ENCODE data around the gene PRLH.
"Not testable (repeated sequence)": the region's sequence is repeated elsewhere in the genome, so short reads cannot be mapped to it uniquely, and the experiment has no call there.

Gene PRLH

DNA sequence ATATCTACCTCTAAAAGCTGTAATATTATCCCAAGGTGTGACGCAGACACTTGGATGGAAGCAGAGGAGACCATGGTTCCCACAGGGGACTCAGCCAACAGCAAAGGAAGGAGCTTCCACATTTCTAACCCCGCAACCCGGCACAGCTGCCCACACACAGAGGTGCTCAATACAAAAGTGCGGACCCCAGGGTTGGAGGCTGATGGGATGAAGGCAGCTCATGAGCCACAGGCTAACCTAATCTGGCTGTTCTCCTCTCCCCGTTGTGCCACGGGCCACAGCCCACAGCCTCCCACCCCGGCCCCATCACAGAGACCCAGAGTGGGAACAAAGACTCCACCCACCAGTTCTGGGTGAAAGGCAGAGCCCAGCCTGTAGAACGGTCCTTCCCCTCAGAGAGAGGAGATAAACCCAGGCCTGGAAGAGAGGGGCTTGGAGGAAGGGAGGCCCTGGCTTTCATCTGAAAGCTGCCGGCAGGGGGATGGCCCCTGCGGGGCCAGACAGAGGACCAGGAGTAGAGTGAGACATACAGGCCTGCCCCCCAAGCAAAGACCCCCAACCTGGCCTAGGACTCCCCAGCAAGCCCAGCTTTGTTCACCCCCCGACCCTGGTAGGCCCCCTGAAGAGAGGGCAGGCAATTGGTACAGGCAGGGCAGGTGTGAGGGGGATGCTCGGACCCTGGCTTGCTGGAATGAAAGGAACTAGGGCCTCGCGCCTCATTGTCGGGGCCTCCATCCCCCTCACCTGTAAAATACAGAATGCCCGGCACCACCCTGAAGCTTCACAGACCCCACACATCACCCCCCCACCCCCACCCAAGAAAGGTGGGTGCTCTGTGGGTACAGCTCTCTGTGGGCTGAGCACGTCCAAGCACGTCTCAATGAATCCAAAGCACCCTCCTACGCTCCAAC is 17.3 kb downstream of the PRLH start:
- no peak for DNase-seq

DNA sequence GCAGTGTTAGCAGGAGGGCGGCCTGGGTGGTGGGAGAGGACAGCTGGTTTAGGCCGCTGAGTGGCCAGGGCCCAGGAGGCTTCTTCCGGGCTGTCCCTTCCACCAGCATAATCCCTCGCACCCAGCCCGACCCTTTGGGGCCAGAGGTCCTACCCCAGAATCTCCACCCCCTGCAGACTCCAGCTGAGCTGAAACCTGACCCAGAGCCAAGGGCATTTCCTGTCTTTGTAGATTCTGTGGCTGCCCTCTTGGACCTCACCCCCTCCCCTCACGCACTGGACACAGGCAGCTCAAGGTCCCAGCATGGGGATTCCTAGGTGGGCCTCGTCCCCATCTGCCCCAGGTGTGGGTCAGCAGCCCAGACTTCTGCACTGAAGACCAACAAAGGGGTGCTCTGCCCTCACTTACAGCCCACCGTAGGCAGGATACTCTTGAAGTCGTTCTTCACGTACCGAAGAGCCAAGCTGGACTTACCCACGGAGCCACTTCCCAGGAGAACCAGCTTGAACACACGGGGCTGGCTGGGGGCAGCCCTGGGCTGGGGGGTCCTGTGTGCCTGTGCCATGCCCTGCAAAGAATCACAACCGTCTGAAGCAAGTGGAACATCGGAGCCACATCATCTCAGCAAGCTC is 19.3 kb downstream of the PRLH start:
- DNase-seq: no peak

DNA sequence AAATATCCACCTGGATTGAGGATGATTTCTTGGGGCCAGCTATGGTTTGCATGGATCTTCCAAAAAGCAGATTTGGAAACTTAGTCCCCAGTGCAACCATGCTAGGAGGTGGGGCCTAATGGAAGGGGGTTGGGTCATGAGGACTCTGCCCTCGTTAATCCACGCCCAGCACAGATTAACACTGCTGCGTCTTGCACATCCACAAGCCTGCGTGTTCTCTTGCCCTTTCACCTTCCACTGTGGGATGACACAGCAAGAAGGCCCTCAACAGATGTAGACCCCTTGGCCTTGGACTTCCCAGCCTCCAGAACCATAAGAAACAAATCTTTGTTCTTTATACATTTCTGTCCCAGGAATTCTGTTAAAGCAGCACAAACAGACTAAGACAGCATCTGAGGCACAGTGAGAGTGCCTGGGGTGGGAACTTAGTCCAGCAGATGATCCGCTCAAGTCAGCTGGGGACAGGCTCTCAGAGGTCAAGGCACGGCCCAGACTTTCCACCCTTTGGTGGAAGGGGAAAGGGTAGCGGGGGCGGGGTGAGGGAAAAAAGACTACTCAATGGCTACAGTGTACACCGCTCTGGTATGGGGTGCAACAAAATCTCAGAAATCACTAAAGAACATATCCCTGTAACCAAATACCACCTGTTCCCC is 21.8 kb downstream of the PRLH start:
- no peak for DNase-seq

DNA sequence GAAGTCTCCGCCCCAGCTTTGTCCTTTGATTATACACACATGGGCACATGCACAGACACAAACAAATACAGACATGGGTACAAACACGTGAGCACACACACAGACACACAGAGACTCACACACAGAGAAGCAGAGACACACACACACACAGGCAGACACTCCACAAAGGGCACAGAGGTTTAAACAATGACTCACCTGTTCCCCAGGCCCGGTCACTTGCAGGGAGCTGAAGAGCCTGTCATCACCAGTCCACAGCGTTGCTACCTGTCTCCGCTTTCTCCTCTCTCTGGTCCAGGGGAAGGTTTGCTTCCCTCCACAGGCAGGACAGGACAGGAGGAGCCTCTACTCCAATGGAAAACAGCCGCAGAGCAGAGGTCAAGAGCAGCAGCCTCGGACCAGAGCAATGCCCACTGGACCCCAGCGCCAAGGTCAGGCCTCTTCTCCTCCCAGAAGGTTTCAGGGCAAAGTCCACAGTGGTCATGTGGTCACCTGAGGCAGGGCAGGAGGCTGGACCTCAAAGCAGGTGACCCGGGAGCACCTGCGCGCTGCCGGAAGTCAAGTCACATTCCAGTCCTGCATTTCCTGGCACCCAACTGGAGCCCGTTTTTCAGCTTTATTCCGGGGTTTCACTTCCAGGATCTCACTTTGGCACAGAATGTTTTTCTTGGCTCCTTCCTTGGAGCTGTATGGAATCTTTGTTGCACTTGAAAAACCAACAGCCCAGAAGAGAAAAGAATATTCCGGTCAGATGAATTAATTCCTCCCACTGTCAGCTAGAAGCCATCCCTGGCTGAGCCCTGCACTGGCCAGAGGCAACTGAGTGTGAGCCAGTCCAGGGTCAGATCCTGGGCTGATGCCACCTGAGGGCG is 24.1 kb downstream of the PRLH start, which contains the start of gene RAB17:
Gene RAB17 (minus strand): TSS at position 463 of the 869 bp plus-strand sequence. CDS start 4,580 bp downstream, outside the sequence.
- no peak for DNase-seq

DNA sequence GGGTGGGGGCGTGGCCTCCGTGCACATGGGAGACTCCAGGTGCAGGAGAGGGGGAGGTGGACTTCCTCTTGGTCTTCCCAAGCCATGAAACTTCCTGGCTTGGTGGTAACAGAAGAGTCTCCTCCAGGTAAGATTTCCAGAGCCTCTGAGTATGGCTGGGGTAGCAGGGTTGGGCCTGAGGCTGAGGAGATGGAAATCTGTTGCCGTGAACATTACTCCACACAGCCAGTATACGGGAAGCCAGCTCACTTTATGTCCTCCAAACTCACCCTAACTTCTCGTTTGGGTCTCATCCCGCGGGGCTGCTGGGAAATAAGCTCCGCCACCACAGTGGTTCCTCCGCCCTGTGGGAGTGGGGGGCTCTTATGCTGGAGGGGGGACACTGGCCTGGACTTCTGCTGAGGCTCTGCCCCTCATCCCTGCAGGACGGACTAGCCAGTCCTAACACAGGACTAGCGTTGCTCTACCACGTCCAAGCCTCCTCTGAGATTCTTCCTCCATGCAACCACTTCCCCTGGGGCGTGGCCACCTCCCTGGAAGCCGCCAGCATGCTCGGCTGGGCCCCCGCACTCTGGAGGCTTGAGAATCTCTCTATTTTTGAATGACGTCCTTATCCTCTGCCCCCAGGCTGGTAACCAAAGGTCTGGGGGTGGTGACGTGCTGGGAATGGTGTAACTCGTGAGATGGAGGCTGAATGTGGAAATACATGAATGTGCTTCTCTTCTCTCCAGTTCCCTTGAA is 24.9 kb downstream of the PRLH start:
- no peak for DNase-seq

DNA sequence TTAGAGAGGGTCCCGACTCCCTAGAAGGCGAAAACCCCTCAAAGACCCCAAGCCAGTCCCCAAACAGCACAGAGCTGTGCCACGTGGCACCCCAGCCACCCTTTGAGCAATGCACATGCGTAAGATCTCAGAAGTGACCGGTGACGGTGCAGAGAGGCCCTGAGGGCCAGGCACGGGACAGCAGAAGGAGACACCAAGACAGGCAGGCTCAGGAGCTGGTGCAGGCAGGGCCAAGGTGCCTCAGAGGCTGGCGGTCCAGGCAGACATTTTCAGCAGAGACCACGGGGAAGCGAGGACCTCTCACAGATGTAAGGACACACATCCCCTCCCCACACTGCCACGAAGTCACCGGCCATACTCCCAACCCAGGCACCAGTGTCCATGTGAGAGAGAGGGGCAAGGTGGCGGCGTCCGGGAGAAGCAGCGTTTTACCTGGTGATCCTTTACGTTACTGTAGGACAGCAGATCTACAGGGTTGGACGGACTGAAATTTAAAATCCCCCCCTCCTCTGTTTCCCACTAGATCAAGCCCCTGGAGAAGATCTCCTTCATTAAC is 26.1 kb downstream of the PRLH start:
- no peak for DNase-seq

DNA sequence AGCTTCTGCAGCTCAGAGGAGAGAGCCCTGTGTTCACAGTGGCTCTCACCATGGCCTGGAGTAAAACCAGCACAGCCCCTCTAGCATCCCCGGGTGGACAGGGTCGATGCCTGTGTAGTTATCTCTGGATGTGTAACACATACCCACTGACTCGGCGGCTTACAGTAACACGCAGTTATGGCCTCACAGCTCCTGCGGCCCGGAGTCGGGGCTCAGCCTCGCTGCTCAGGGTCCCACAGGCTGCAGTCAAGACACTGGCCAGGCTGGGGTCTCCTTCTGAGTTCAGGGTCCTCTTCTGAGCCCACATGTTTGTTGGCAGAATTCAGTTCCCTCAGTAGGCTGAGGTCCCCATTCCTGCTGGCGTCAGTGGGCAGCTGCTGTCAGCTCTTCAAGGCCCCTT is 26.7 kb downstream of the PRLH start:
- DNase-seq: no peak

DNA sequence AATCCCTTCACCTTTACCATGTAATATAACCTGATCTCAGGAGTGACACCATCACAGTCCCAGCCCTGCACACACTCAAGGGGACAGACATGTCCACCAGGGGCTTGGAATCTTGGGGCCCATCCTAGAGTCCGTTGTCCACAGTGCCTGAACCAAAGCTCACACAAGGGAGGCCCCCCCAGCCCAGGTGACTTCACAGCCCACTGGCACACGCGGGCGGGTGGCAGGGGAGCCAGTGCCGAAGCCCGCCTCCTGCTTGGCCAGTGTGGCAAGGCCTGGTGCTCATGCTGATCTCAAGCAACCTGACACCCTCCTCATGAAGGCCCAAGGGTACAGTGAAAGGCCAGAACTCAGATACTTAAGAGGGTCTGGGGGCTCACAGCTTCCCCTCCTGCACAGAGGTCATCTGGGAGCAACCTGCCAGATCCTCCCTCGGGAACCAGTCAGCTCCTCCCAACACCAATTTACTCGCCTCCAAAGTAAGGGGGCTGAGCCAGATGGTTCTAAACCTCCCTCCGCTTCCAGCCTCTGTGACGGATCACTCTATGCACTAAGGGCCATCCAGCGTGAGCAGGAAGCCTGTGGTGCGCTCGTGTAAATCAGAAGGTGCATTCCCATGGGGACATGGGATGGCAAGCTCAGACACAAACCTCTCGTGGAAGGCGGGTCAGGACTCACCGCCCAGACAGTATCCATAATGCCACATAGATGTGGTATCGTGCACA is 27.4 kb downstream of the PRLH start:
- DNase-seq: no peak

DNA sequence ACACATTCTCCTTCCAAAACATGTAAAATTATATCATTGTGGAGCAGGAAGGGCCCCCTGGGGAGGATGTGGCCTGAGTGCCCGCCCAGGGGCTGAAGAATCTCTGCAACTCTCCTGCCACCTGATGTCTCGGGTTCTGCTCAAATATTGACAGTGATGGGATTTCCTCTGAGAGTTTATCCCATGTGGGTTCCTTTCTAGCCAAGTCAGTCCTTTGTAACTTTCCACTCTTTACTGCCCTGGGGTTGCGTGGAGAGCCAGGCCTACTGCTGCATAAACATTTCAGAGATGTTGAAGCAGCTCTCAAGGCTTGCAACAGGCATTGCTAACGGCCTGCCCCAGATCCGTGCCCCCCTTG is 28.1 kb downstream of the PRLH start:
- no peak for DNase-seq

DNA sequence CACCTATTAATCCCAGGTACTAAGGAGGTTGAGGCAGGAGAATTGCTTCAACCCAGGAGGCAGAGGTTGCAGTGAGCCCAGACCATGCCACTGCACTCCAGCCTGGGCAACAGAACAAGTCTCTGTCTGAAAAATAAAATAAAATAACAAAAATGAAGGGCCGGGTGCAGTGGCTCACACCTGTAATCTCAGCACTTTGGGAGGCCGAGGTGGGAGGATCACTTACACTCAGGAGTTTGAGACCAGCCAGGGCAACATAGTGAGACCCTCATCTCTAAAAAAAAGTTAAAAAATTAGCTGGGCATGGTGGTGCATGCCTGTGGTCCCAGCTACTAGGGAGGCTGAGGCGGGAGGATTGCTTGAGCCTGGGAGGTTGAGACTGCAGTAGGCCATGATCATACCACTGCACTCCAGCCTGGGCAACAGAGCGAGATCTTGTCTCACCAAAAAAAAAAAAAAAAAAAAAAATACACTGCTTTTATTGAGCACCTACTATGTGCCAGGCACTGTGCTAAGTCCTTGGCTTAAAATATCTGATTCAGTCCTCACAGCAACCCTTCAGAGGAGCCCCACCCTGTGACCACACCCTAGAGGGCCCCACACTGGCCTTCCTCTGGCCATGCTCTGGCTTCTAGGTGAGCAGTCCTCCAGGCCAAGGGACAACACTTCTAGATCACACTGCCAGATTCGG is 29.6 kb downstream of the PRLH start:
- DNase-seq: not testable (repeated sequence)

DNA sequence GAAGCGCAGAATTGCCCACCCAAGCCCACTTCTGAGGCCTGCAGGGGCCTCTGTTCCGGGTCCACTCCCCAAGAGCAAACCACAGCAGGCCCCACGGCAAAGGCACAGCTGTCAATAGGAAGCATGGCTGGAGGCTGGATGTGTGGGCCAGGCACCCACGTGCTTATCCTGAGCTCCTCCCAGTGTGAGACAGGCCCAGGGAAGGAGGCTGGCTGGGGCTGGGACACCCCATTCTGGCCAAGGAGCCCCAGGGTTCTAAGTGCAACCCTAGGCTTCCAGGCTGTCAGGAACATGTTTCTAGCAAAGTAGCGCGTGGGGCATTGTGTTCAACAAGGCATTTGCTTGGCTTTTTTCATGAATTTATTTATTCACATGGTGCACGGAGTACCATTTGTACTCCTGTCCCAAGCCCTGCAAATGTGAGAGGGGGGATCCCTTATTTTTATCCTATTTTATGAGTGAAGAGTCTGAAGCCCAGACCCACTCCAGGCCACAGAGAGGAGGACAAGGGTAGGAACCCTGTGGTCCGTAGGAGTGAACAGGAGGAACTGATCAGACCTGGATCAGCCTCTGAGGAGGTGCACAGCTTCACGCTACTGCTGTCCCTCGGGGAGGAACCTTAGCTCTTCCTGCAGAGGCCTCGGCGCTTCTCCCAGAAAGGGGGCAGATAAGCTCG is 30.3 kb downstream of the PRLH start:
- DNase-seq: no peak

DNA sequence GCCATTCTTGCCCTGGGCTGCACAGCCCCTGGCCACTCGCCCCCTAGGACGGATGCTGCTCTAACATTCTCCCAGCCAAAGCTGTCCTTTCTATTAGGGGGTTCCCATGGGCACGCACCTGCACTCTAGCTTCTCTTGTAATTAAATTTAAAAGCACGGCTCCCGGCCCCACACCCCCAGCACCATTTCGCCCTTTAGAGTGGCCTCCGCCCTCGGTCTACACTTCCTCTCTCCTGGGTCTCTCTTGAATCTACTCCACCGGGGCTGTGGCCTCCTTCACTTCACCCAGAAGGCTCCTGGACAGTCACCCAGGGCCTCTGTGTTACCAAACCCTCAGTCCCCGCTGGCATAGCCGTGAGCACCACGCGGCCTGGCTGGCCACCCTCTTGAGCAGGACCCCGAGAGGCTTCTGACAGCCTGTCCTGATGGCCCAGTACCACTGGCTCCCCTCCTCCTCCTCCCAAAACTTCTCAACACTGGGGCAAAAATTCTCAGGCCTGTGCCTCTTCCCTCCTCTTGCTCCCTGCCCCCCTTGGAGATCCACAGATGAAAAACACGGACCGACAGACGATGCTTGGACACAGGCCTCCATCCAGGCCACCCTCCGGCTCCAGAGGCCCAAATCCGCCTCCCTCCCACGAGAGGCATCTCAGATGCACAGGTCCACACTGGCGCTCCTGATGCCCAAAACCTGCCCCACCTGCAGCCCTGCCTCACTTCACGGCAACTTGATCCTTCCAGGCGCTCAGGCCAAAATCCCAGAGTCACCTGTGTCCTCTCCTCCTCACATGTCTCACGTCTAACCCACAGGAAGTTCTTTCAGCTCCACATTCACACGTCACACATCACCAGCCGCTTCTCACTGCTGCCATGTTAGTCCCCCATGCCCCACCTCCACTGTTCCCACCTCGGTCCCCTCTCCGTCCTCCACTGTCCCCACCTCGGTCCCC is 31.1 kb downstream of the PRLH start:
- no peak for DNase-seq

DNA sequence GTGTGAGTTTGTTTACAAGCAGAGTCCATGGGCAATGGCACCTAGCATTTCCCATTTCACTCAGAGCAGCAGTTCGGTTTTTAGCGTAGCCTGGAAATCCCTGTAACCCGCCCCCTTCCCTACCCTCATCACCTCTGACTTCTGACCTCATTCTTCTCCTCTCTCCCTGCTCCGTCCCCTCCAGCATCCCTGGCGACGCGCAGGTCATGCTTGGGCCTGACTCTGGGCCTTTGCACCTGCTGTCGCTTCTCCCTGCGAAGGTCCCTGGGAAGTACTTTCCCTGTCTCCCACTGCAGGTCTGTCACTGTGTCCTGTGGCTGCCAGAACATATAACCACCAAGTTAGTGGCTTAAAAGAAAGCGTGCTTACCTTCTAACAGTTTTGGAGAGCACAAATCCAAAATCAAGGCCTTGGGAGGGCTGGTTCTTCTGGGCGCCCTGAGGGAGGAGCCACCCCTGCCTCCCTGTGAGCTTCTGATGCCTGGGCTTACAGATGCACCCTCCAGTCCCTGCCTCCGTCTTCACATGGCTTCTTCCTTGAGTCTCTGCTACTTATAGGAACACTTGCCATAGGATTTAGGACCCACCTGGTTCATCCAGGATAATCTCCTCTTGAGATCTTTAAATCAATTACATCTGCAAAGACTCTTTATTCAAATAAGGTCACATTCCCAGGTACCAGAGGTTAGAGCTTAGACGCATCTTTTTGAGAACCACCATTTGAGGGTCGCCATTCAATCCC is 32.3 kb downstream of the PRLH start:
- no peak for DNase-seq

DNA sequence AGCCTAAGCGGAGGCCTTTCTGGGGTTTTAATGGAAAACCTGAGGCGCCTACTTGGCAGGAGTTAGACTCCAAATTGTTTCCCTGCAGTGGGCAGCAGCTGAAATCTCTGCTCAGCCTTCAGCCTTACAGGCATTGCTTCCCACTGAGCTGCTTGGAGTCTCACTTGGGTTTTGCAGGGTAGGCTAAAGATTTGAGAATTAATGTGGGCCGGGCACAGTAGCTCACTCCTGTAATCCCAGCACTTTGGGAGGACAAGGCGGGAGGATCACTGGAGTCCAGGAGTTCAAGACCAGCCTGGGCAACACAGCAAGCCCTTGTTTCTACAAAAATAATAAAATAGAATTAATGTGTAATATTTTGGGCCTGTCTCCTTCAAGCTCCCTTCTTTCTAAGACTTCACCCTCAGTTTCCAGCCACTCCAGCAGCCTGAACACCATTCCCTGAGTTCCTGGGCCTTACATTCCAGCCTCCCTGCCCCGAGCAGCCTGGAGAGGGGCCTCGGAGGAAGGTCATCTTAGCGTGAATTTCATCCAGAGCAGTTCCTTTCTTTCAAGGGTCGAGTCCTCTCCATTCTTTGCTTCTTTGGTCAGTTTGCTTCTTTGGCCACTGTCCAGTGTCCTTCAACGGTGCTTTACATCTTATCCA is 33.2 kb downstream of the PRLH start:
- no peak for DNase-seq

DNA sequence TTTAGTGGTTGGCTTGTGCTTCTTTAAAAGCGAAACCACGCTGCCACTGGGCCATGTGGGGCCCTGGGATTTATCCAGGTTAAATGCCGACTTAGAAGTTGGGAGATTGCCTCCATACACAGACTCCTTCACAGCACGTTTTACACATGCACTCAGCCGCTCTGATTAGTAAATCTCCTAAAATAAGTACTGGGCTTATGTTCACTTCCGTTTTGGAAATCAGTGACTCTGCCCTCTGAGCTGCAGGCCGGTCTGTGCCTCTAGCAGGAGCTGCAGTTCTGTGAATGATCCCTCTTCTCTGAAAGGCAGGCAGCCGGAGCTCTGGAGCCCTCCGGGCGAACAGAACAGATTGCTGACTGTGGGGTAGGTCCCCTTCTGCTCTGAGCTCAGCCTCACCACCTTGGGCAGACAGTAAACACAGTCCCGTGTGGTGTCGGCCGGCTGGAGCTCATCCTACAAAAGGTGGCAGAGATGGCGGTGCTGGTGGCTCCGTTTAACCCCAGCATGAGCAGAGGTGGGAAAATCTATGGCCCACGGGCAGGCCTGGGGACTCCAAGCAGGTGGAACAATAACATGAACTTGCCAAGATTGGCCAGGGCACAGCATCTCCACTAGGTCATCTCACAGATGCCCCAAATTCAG is 34.0 kb downstream of the PRLH start:
- no peak for DNase-seq

DNA sequence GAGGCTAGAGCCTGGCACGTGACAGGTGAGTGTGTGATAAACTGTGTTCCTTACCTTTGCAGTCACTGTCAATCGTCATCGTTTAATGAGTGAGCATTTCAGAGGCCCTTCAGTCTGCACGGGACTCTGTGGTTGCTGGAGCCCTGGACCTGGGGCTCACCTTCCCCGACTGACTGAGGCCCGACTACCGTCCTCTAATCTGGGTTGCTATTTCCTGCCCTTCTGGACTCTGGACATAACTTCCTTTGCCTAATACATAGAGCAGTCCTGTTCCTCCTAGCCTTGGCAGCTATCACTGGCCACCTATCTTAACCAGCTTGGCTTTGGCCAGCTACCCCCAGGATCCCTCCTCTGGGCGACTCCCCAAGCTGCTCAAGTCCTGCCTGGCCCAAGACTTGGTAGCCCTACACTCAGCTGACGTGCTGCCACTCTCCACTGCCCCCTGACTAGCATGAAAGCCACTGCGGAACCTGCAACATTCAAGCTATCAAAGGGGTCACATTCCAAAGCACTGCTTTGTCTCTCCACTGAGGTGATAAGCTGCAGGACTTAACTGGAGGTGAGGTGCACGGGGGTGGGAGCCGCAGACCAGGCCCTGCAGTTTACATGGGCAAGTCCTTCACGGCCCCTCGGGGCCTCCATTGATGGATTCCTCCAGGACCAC is 35.2 kb downstream of the PRLH start:
- no peak for DNase-seq

Measured in activated CD4-positive, CD25-positive, alpha-beta regulatory T cell (primary cell).